ENCODE measurements around the gene DBNL. TPM values are rescaled to one million over a fixed set of nuclear protein-coding genes. Genes with fewer than 3 reads are reported as not detected.
A peak's percentile ranks its signal among the peaks of the same experiment; 100 is the strongest.

Gene DBNL
- total and polyA plus RNA-seq, 2 experiments from 2014 or later = 145 to 175 TPM

DNA sequence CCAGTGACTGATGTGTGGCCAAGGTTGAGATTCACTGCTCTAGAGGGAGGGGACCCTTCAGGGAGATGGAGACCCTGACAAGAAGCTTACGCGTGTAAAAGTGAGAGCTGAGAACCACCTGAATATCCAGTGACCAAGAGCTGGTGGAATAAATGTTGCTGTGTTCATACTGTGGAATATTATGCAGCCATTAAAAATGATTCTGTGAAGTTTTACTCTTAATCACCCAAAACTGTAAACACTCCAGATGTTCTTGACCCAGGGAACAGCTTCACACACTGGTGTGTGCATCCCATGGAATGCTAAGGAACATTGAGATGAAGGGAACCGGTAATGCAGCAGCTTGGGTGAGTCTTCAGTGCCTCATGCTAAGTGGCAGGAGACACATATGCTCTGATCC is 42.1 kb downstream of the DBNL start:
- in situ Hi-C loops (cut with MboI) = loop anchor here (5.0 kb wide), 1 partner anchor 51 kb away; no protein-coding TSS in a partner anchor
- Histone ChIP-seq H3K9me3 (ENCODE audit: low read depth) (no peaks in the 10 kb centered on the region), H3K27ac (peak overlapping the region; percentile 99), H3K4me1 (ENCODE audit: insufficient read depth) (peaks cover 55% of the 10 kb centered on the region), H3K27me3 (replicated peaks; ENCODE audit: insufficient read depth) (no peaks in the 10 kb centered on the region), H3K36me3 (ENCODE audit: low read depth) (no peaks in the 10 kb centered on the region), H4K20me1 (ENCODE audit: insufficient read depth) (no peaks in the 10 kb centered on the region), H3K4me2 (ENCODE audit: unreplicated experiment) (no peak overlapping the region), H3K9me2 (ENCODE audit: insufficient read depth) (no peaks in the 10 kb centered on the region), H3F3A (ENCODE audit: insufficient read depth) (peaks cover 52% of the 10 kb centered on the region), H3K4me3 (no peak overlapping the region), H3K79me2 (ENCODE audit: insufficient read depth) (peaks cover 4% of the 10 kb centered on the region), H3K9ac (peak overlapping the region; percentile 79; the same call in 1 of the 2 replicates), H2AFZ (no peak overlapping the region)
- DNase-seq = no peak
- 99 to 100% methylated on average over 3 of the region's 3 CpGs for WGBS, 2 experiments (ENCODE audit: low coverage in 1 of 2, low lambda C conversion rate in 2 of 2, missing lambda C conversion rate in 2 of 2)
- TF ChIP-seq EZH2phosphoT487 (IDR thresholded peaks at IDR 0.05; ENCODE audit: insufficient read depth, low read depth) (no peak), EZH2 (IDR thresholded peaks at IDR 0.05; ENCODE audit: insufficient read depth, poor library complexity, severe bottlenecking) (no peak)

DNA sequence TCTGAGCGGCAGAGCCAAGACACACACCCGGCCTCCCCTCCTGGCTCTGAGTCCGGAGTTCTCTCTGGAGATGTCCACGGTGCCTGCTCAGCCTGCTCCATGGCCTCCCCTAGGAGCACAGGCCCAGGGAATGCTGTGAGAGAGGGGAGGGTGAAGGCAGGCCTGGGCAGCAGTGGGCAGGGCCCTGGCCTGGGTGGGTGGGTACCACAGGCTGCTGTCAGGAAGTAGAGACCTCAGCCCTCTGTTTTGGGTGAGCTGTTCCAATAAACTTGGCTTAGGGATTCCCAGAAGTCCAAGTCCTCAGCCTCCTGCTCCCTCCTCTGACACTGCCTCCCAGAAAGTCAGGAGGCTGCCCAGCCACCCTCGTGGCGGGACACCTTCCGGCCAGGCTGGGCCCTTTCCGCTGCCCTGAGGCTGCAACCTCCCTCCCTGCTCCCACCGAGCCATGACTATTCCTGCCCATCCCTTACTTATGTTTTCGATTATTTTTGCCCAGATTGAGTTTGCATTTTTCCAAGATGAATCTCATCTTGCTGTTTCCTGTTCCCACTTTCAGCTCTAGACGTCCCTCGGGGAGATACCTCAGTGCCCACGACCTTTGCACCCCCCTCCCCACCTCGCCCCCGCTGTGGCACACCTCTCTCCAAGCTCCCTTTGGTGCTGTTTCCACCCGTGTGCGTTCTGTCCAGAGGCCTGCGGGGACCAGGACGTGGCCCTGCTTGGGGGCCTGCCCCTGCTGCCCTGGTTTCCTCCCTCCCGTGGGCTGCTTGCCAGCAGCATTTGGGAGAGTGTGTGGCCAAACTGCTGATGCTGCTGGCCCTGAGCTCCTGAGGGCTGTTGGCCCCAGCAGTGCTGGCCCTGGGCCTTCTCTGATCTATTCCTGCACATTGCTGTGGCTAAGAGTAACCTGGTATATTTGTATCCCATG is 43.7 kb downstream of the DBNL start:
- Histone ChIP-seq H3K27ac (peak overlapping the region; percentile 99), H3K27me3 (replicated peaks; ENCODE audit: insufficient read depth) (no peaks in the 10 kb centered on the region), H3K9me3 (ENCODE audit: low read depth) (no peaks in the 10 kb centered on the region), H4K20me1 (ENCODE audit: insufficient read depth) (no peaks in the 10 kb centered on the region), H3K79me2 (ENCODE audit: insufficient read depth) (no peaks in the 10 kb centered on the region), H2AFZ (peak overlapping the region; percentile 18), H3F3A (ENCODE audit: insufficient read depth) (peaks cover 49% of the 10 kb centered on the region), H3K4me1 (ENCODE audit: insufficient read depth) (peaks cover 53% of the 10 kb centered on the region), H3K4me2 (ENCODE audit: unreplicated experiment) (peak overlapping the region; percentile 44), H3K36me3 (ENCODE audit: low read depth) (no peaks in the 10 kb centered on the region), H3K4me3 (peak overlapping the region; percentile 25; the same call in 1 of the 2 replicates), H3K9me2 (ENCODE audit: insufficient read depth) (no peaks in the 10 kb centered on the region), H3K9ac (peak overlapping the region; percentile 79)
- peak; percentile 96 for DNase-seq
- in situ Hi-C loops (cut with MboI) = loop anchor here (5.0 kb wide), 1 partner anchor 49 kb away; no protein-coding TSS in a partner anchor
- 2% methylated on average over 19 to 20 of the region's 20 CpGs for WGBS, 2 experiments (ENCODE audit: low coverage in 1 of 2, low lambda C conversion rate in 2 of 2, missing lambda C conversion rate in 2 of 2)
- TF ChIP-seq EZH2phosphoT487 (IDR thresholded peaks at IDR 0.05; ENCODE audit: insufficient read depth, low read depth) = no peak
- TF ChIP-seq EZH2 (IDR thresholded peaks at IDR 0.05; ENCODE audit: insufficient read depth, poor library complexity, severe bottlenecking) = no peak

DNA sequence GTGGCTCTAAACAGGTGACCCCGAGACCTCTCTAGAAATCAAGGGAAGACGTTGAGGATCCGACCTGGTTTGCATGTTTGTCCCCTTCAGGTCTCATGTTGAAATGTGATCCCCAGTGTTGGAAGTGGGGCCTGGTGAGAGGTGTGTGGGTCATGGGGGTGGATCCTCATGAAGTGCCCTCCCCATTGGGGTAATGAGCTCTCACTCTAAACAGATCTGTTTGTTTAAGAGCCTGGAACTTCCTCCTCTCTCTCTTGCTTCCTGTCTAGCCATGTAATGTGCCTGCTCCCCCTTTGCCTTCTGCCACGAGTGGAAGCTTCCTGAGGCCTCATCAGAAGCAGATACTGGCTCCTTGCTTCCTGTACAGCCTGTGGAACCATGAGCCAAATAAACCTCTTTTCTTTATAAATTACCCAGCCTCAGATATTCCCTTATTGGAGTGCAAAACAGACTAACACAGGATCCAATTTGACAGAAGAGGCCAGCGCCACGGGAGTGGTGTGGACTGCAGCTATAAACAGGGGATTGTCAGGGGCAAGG is 48.7 kb downstream of the DBNL start:
- Histone ChIP-seq H3K9me3 (ENCODE audit: low read depth) (no peaks in the 10 kb centered on the region), H4K20me1 (ENCODE audit: insufficient read depth) (no peaks in the 10 kb centered on the region), H2AFZ (no peak overlapping the region), H3K36me3 (ENCODE audit: low read depth) (no peaks in the 10 kb centered on the region), H3K4me3 (no peak overlapping the region), H3K27me3 (replicated peaks; ENCODE audit: insufficient read depth) (no peaks in the 10 kb centered on the region), H3K4me1 (ENCODE audit: insufficient read depth) (peaks cover 23% of the 10 kb centered on the region), H3F3A (ENCODE audit: insufficient read depth) (peaks cover 19% of the 10 kb centered on the region), H3K79me2 (ENCODE audit: insufficient read depth) (no peaks in the 10 kb centered on the region), H3K9ac (no peak overlapping the region), H3K4me2 (ENCODE audit: unreplicated experiment) (no peak overlapping the region), H3K9me2 (ENCODE audit: insufficient read depth) (no peaks in the 10 kb centered on the region), H3K27ac (no peak overlapping the region)
- no peak for TF ChIP-seq EZH2 (IDR thresholded peaks at IDR 0.05; ENCODE audit: insufficient read depth, poor library complexity, severe bottlenecking)
- no peak for TF ChIP-seq EZH2phosphoT487 (IDR thresholded peaks at IDR 0.05; ENCODE audit: insufficient read depth, low read depth)
- WGBS, 2 experiments (ENCODE audit: low coverage in 1 of 2, low lambda C conversion rate in 2 of 2, missing lambda C conversion rate in 2 of 2) = 84 to 87% methylated on average over 6 of the region's 6 CpGs
- in situ Hi-C loops (cut with MboI) = no loop called here
- DNase-seq = no peak

DNA sequence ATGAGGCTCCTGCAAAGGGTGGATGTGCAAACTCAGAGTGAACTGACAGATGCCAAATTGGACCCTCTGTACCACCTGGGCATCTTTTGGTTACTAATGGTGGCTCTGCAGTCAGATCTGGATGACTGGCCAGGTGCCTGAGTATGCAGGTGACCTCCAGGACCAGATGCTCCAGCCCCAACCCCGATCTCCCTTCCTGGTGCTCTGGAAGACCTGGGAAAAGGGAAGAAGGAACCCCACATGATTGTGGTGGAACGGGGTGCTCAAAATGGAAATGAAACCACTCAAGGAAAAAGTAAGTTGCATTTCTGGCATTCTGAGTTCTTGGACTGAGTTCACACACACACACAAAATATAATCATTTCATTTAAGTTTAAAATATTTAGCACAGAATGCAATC is 49.9 kb downstream of the DBNL start:
- TF ChIP-seq EZH2phosphoT487 (IDR thresholded peaks at IDR 0.05; ENCODE audit: insufficient read depth, low read depth) = no peak
- TF ChIP-seq EZH2 (IDR thresholded peaks at IDR 0.05; ENCODE audit: insufficient read depth, poor library complexity, severe bottlenecking) = no peak
- H3K9me3 ChIP-seq (ENCODE audit: low read depth) = no peaks in the 10 kb centered on the region
- 68 to 71% methylated on average over 2 of the region's 2 CpGs for WGBS, 2 experiments (ENCODE audit: low coverage in 1 of 2, low lambda C conversion rate in 2 of 2, missing lambda C conversion rate in 2 of 2)
- H3K4me3 ChIP-seq = no peak overlapping the region
- H3K27me3 ChIP-seq (replicated peaks; ENCODE audit: insufficient read depth) = no peaks in the 10 kb centered on the region
- no peak for DNase-seq
- no peak overlapping the region for H3K27ac ChIP-seq
- no peaks in the 10 kb centered on the region for H3K36me3 ChIP-seq (ENCODE audit: low read depth)
- peak overlapping the region; percentile 56 for H2AFZ ChIP-seq
- in situ Hi-C loops (cut with MboI) = no loop called here
- no peaks in the 10 kb centered on the region for H4K20me1 ChIP-seq (ENCODE audit: insufficient read depth)
- H3K79me2 ChIP-seq (ENCODE audit: insufficient read depth) = no peaks in the 10 kb centered on the region
- H3K9me2 ChIP-seq (ENCODE audit: insufficient read depth) = no peaks in the 10 kb centered on the region
- H3K4me1 ChIP-seq (ENCODE audit: insufficient read depth) = peaks cover 12% of the 10 kb centered on the region
- H3K9ac ChIP-seq = no peak overlapping the region
- H3F3A ChIP-seq (ENCODE audit: insufficient read depth) = peaks cover 10% of the 10 kb centered on the region
- H3K4me2 ChIP-seq (ENCODE audit: unreplicated experiment) = no peak overlapping the region
